Glutamatergic neuron (in vitro differentiated cells): Measurements from ENCODE around the gene CFAP58. TPM values are rescaled to one million over a fixed set of nuclear protein-coding genes. Genes with fewer than 3 reads are reported as not detected.
A peak's percentile ranks its signal among the peaks of the same experiment; 100 is the strongest.

Experiments used
- DNase-seq: peaks from one replicate; pipeline ENCODE4 v3.0.0; 2022
- H3K27ac Mint-ChIP-seq: one replicate; pipeline ENCODE4 v1.8.0; 2020; ENCODE audit warnings: mild to moderate bottlenecking, mixed read lengths, inconsistent platforms; ENCODE audit not compliant: unreplicated experiment
- H3K27me3 Mint-ChIP-seq: one replicate; pipeline ENCODE4 v1.8.0; 2020; ENCODE audit warnings: mild to moderate bottlenecking, moderate library complexity, mixed read lengths, inconsistent platforms; ENCODE audit not compliant: unreplicated experiment
- H3K36me3 Mint-ChIP-seq: one replicate; pipeline ENCODE4 v1.8.0; 2020; ENCODE audit warnings: mild to moderate bottlenecking, mixed read lengths, inconsistent platforms; ENCODE audit not compliant: unreplicated experiment
- H3K4me1 Mint-ChIP-seq: one replicate; pipeline ENCODE4 v1.8.0; 2020; ENCODE audit warnings: mild to moderate bottlenecking, low read depth, mixed read lengths, inconsistent platforms; ENCODE audit not compliant: unreplicated experiment
- H3K4me3 Mint-ChIP-seq: one replicate; pipeline ENCODE4 v1.8.0; 2020; ENCODE audit warnings: mild to moderate bottlenecking, mixed read lengths, inconsistent platforms; ENCODE audit not compliant: unreplicated experiment
- H3K9me3 Mint-ChIP-seq: one replicate; pipeline ENCODE4 v1.8.0; 2020; ENCODE audit warnings: mild to moderate bottlenecking, moderate library complexity, mixed read lengths, inconsistent platforms; ENCODE audit not compliant: unreplicated experiment
- CTCF ChIP-seq: fragments of 200-600 bp; sonication (generic); IDR thresholded peaks from one replicate; pipeline ENCODE4 v1.5.0; 2021; ENCODE audit not compliant: partially characterized antibody, unreplicated experiment
- total RNA-seq: library from RNA; stranded (reverse); fragmentation: NEBNext Ultra II Directional; extraction: Animal tissue kit (Norgen Biotek cat#: 25700); gene quantifications from one replicate; pipeline ENCODE4 v1.2.1, GENCODE V29; 2021; ENCODE audit not compliant: unreplicated experiment

The CFAP58 gene
- total RNA-seq, 1 donor from 2014 or later: 2.2 TPM

GRCh38 chr10:104393387-104393786 is 39.8 kb downstream of the CFAP58 start:
- Mint-ChIP-seq H3K36me3 (no peaks in the 10 kb centered on the region), H3K27me3 (no peaks in the 10 kb centered on the region), H3K4me1 (no peaks in the 10 kb centered on the region), H3K4me3 (no peak overlapping the region), H3K9me3 (peaks cover 2% of the 10 kb centered on the region), H3K27ac (no peak overlapping the region)
- TF ChIP-seq CTCF: no peak
- no peak for DNase-seq

DNA sequence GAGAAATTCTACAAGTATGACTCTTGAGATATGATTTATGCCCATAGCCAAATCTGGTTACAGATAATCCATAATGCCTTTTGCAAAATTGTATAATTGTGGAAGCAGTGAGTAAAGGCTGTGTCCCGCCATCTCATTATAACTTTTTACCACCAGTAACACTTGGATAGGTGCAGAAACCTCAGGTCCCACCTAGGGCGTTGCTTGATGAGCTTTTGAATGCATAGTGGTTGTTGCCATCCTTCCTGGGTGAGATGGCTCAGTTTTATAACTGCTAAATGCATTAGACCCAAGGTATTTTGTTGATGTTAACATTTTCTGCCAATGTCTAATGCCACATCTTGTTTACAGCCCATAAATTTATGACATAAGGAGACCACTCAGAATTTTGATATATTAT is 42.9 kb downstream of the CFAP58 start:
- Mint-ChIP-seq H3K27me3 (no peaks in the 10 kb centered on the region), H3K27ac (no peak overlapping the region), H3K36me3 (no peaks in the 10 kb centered on the region), H3K4me3 (no peak overlapping the region), H3K4me1 (no peaks in the 10 kb centered on the region), H3K9me3 (peaks cover 2% of the 10 kb centered on the region)
- no peak for TF ChIP-seq CTCF
- no peak for DNase-seq

DNA sequence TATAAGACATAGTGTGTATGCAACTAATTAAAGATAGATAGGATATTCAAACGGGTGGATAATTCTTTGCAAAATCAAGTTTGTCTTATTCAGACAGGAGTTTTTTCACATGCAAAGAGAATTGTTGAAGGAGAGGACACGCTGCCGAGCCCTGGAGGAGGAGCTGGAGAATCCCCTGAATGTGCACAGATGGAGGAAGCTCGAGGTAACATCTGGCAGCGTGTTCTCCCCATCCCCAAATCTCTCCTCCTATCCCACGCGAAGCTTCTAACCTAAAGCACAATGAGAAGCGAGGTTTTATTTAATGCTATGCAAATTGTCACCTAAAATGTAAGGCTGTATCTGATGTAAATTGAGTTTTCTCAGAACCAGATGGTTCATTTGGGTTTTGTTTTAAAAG is 50.0 kb downstream of the CFAP58 start:
- Mint-ChIP-seq H3K27me3 (no peaks in the 10 kb centered on the region), H3K4me3 (peak overlapping the region; percentile 40), H3K27ac (peak overlapping the region; percentile 48), H3K4me1 (peaks cover 17% of the 10 kb centered on the region), H3K36me3 (no peaks in the 10 kb centered on the region), H3K9me3 (no peaks in the 10 kb centered on the region)
- no peak for DNase-seq
- TF ChIP-seq CTCF: no peak

DNA sequence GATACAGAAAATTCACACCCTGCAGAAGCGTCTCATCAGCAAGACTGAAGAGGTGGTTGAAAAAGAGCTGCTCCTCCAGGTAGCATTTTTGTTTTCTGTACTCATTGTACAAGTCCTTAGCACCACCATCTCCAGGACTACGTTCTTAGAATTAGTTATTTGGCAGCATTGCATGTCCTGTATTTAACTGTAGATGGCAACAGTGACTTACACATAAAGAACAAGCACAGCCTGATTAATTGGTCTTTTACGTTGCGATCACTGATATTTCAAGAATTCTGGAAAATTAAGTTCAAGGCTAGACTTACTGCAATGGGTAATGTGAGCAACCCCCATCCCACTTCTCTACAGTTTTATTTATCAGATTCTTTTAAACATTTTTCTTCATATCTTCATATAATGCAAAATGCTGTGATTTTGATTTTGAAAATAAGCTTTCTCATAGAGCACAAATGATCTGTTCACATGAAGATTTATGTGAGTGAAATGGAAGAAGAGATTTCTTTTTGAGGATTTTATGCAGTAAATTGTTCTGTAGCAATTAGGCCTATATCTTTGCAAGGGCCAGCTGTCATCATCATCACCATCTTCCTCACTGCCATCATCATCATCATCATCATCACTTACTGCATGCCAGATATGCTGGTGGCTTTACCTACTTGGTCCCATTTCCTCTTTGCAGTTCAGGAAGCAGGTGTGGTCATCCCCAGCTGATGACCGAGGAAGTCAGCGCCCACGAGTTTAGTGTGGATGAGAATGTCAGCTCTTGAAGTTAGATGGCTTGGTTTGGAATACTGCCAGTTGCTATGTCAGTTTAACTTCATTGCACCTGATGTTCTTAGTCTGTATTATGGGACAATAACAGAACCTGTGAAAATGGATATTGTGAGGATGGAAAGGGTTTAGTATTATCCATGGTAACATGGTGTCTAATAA is 53.4 kb downstream of the CFAP58 start:
- H3K36me3 Mint-ChIP-seq: peaks cover 4% of the 10 kb centered on the region
- TF ChIP-seq CTCF: peak; percentile 26
- DNase-seq: no peak
- H3K4me3 Mint-ChIP-seq: no peak overlapping the region
- H3K4me1 Mint-ChIP-seq: peaks cover 17% of the 10 kb centered on the region
- no peak overlapping the region for H3K27ac Mint-ChIP-seq
- H3K9me3 Mint-ChIP-seq: no peaks in the 10 kb centered on the region
- no peaks in the 10 kb centered on the region for H3K27me3 Mint-ChIP-seq

GRCh38 chr10:104413528-104413927 is 59.9 kb downstream of the CFAP58 start:
- no peak for DNase-seq
- H3K27me3 Mint-ChIP-seq: no peaks in the 10 kb centered on the region
- no peak overlapping the region for H3K27ac Mint-ChIP-seq
- peaks cover 4% of the 10 kb centered on the region for H3K36me3 Mint-ChIP-seq
- peaks cover 4% of the 10 kb centered on the region for H3K9me3 Mint-ChIP-seq
- no peak overlapping the region for H3K4me3 Mint-ChIP-seq
- H3K4me1 Mint-ChIP-seq: no peaks in the 10 kb centered on the region
- TF ChIP-seq CTCF: no peak
